ENCODE measurements around the gene DYNLRB1.

DNA sequence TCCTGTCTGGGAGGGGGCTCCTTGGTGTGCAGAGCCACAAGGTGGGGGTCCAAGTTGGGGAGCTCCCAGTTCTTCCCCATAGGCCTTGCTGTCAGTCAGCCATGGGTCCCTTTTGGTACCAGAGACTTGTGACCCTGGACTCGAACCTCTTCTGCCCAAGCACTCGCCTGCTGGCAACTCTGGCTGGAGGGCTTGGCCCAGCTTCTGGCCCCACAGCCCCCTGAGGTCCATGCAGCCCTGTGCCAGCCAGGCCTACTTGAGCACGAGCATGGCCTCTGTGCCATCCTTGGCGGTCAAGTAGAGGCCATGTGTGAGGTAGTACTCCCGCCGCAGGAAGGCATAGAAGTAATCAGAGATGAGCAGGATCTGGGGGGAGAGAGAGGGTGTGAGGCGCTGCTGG lies 44.4 kb downstream of the DYNLRB1 start:
- no peak for TF ChIP-seq EZH2 (IDR thresholded peaks at IDR 0.05; ENCODE audit: borderline replicate concordance)
- TF ChIP-seq, protein P1, sequence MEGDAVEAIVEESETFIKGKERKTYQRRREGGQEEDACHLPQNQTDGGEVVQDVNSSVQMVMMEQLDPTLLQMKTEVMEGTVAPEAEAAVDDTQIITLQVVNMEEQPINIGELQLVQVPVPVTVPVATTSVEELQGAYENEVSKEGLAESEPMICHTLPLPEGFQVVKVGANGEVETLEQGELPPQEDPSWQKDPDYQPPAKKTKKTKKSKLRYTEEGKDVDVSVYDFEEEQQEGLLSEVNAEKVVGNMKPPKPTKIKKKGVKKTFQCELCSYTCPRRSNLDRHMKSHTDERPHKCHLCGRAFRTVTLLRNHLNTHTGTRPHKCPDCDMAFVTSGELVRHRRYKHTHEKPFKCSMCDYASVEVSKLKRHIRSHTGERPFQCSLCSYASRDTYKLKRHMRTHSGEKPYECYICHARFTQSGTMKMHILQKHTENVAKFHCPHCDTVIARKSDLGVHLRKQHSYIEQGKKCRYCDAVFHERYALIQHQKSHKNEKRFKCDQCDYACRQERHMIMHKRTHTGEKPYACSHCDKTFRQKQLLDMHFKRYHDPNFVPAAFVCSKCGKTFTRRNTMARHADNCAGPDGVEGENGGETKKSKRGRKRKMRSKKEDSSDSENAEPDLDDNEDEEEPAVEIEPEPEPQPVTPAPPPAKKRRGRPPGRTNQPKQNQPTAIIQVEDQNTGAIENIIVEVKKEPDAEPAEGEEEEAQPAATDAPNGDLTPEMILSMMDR (IDR thresholded peaks at IDR 0.05; ENCODE audit: poor library complexity): no peak

All from hepatocyte (in vitro differentiated cells).